ENCODE data around the gene GDI1.

GDI1 gene

GRCh38 chrX:154466907-154467306 is 30.0 kb downstream of the GDI1 start:
- no peak for TF ChIP-seq CTCF (IDR thresholded peaks at IDR 0.05; ENCODE audit: extremely low read depth, missing control alignments)
- DNase-seq (ENCODE audit: low spot score) = no peak

- no peak for TF ChIP-seq CTCF (IDR thresholded peaks at IDR 0.05; ENCODE audit: extremely low read depth, missing control alignments)
- DNase-seq (ENCODE audit: low spot score) = no peak
Observed at GRCh38 chrX:154467556-154467955, 30.6 kb downstream of the GDI1 start.

DNA sequence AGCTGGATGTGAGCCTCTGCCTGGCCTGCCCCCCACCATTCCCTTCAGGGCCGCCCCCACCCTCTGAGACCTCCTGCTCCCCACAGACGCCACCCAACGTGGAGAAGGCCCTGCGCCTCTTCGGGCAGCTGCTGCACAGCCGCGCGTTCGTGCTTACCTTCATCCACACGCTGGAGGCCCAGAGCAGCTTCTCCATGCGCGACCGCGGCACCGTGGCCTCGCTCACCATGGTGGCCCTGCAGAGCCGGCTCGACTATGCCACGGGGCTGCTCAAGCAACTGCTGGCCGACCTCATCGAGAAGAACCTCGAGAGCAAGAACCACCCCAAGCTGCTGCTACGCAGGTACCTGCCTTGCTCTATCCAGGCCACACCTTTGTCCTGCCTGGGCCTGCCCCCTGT is 31.3 kb downstream of the GDI1 start:
- no peak for TF ChIP-seq CTCF (IDR thresholded peaks at IDR 0.05; ENCODE audit: extremely low read depth, missing control alignments)
- no peak for DNase-seq (ENCODE audit: low spot score)

- no peak for TF ChIP-seq CTCF (IDR thresholded peaks at IDR 0.05; ENCODE audit: extremely low read depth, missing control alignments)
- no peak for DNase-seq (ENCODE audit: low spot score)
Observed at GRCh38 chrX:154469114-154469513, 32.2 kb downstream of the GDI1 start.

DNA sequence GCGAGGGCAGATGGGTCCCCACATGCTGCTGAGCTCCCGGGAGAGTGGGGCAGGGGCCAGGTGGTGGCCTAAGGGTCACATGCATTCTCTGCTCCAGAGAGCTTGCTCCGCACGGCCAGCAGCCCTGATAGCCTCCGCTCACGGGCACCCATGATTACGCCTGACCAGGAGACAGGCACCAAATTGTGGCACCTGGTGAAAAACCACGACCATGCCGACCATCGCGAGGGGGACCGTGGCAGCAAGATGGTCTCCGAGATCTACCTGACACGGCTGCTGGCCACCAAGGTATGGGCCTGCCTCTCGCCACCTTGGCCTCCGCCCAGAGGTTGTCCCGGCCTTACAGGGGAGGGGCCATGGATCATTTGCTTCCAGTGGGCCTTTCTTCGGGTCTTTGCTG is 32.9 kb downstream of the GDI1 start:
- TF ChIP-seq CTCF (IDR thresholded peaks at IDR 0.05; ENCODE audit: extremely low read depth, missing control alignments) = no peak
- DNase-seq (ENCODE audit: low spot score) = no peak

DNA sequence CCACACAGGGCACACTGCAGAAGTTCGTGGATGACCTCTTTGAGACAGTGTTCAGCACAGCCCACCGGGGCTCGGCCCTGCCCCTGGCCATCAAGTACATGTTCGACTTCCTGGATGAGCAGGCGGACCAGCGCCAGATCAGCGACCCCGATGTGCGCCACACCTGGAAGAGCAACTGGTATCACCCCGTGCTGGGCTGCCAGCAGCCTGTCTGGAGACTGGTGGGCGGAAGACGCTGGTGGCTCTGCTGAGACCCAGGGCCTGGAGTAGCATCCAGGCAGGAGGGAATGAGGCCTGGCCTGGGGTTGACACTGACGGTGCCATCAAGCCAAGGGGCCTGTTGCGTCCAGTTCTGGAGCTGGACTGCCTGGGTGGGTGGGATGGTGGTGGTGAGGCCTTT is 33.5 kb downstream of the GDI1 start:
- no peak for DNase-seq (ENCODE audit: low spot score)
- no peak for TF ChIP-seq CTCF (IDR thresholded peaks at IDR 0.05; ENCODE audit: extremely low read depth, missing control alignments)

GRCh38 chrX:154470914-154471568 is 34.1 kb downstream of the GDI1 start:
- no peak for TF ChIP-seq CTCF (IDR thresholded peaks at IDR 0.05; ENCODE audit: extremely low read depth, missing control alignments)

More at GRCh38 chrX:154470914-154471568, 34.1 kb downstream of the GDI1 start:
- DNase-seq (ENCODE audit: low spot score) = no peak
